T-helper 2 cell (primary cell): Measurements from ENCODE around the gene CAPN2.
"Not testable (repeated sequence)": the region's sequence is repeated elsewhere in the genome, so short reads cannot be mapped to it uniquely, and the experiment has no call there.

Source experiments
- DNase-seq, 5 experiments: peaks; one replicate each; pipeline versions ENCODE4 v3.0.0 to v3.0.0-alpha.2; 2012 to 2022

CAPN2 gene

DNA sequence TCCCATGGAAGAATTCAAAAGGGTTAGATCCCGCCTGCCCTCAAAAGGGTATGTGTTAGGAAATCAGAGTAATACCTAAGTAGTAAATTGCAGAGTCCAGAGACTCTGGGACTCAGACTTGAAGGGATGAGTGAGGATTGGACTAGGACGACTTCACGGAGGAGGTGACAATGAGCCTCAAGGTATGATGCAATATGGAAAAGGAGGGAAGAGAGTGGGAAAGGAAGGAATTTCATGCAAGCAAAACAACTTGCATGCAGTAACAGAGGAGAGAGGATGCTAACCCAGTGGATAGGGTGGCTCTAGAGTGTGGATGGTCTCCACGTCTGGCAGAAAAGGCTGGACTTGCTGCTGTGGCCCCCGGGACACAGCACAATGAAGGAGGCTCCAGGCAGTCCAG is 4.8 kb downstream of the CAPN2 start:
- DNase-seq, result no peak

DNA sequence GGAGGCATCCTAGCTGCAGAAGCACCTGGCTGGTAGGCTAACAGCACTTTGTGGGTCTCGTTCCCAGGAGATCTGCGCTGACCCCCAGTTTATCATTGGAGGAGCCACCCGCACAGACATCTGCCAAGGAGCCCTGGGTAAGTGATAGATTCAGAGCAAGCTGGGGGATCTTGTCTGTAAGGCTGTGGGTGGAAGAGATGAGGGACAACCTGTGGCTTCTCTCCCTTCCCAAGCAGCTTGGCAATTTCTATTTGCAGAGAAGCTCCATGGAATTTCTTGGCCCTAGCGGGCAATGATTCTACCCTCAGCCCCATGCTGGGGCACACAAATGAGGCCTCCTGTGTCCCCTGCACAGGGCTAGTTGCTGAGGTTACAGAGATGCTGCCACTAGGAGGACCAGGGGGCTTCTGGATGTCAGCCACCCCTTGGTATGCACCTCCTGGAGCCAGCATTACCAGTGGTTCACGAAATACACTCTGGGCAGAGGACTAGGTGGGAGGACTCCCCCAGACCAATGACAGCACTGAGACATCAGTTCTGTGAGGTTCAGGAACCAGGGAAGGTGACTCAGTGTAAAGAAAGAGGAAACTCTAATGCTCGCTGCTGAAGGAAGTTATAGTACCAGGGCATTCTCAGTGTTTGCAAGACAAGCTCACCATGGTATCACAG is 5.5 kb downstream of the CAPN2 start:
- no peak for DNase-seq

- DNase-seq, result no peak
Measured at GRCh38 chr1:223718850-223719249, 6.5 kb downstream of the CAPN2 start.

GRCh38 chr1:223720971-223721591 is 8.7 kb downstream of the CAPN2 start:
- no peak for DNase-seq

DNA sequence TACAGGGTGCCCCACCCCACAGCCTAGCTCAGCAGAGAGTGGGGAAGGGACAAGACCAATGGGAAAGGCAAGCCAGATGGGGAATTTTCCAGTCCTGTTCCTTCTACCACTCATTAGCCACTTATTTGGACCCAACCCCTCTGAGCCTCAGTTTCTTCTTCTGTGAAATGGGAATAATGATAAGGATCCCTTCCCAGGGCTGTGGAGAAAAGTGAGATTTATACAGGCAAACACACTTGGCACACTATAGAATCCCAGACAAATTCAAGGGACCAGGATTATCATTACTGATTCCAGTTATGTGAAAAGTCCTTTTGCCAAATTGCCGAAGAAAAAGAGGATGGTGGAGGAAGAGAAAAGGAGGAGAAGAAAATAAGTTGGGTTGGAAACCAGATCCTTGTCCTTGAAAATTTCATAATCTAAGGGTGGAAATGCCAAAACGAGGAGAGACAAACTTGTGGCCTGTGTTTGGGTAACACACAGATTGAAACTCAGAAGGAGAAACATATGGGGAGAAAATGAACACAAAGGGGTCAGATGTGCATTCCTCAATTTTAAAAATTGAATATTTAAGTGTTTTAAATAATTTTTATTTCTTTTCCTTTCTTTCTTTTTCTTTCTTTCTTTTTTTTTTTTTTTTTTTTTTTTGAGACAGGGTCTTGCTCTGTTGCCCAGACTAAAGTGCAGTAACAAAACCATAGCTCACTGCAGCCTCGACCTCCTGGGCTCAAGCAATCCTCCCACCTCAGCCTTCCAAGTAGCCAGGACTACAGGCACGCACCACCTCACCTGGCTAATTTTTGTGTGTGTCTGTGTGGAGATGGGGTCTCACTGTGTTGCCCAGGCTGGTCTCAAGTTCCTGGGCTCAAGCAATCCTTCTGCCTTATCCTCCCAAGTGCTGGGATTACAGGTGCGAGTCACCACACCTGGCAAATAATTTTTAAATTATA is 9.6 kb downstream of the CAPN2 start:
- DNase-seq, result no peak

DNA sequence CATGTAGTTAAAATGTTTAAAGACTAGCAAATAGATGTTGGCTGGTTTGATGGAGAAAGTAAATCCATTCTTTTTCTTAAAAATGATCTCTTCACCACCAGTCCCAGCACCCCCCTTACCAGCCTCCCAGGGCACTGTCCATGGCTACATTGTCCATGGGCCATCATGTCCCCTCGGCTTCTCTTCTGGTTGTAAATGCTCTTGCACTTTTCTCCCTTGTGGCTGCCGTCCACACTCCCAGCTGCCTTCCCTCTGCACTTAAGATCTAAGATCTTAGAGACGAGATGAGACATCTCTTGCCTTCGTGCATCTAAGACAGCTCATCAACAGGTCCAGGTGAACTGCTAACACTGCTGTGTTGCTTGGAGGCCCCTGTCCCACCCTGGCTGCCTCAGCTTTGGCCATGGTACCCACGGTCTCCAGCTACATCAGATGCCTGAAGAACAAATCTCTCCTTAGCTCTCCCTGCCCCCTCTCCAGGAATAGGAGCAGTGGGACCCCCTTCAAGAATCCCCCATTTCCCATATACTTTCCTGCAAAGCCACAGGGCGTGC is 11.1 kb downstream of the CAPN2 start:
- no peak for DNase-seq

DNA sequence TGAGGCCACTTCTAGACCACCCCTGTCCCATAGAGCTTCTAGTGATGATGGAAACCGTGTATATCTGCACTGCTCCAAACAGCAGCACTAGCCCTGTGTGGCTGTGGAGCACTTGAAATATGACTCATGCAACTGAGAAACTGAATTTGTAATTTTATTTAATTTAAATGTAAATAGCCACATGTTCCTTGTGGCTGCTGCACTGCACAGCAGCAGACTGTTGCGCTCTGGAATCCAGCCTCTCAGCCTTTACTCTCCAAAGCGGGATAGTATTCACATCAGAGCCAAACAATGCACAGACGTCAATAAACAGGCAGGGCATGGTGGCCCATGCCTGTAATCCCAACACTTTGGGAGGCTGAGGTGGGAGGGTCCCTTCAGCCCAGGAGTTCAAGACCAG is 12.0 kb downstream of the CAPN2 start:
- DNase-seq, result no peak

- no peak for DNase-seq
Measured at GRCh38 chr1:223725578-223725977, 13.2 kb downstream of the CAPN2 start.

DNA sequence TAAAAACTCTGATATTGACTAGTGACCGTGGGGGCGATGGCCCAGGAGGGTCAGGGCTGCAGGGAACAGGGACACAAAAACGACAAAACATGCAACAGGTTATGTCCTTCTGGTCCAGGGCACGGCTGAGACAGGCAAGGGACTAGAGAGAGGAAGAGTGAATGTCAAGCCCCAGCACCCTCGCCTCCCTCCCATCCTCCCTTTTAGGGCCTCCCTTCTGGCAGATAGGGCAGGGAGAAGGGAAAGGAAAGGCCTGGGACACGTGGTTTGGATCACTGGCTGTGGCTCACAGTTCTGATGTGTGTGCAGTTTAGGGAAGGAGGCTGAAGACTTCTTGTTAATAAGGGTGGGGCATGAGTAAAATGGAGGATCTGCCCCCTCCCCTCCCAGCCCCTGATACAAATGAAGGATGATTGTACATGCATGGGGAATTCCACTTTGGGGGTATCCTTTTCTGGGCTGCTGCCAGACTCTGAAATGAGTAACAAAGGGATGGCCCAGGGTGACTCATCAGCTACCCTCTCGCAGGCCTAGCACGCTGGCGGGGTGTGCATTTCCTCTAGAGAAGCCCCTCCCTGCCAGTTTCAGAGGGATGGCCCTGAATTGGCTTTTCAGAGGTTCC is 14.2 kb downstream of the CAPN2 start:
- peak; percentile 47 to 94 (median 81) for DNase-seq

DNA sequence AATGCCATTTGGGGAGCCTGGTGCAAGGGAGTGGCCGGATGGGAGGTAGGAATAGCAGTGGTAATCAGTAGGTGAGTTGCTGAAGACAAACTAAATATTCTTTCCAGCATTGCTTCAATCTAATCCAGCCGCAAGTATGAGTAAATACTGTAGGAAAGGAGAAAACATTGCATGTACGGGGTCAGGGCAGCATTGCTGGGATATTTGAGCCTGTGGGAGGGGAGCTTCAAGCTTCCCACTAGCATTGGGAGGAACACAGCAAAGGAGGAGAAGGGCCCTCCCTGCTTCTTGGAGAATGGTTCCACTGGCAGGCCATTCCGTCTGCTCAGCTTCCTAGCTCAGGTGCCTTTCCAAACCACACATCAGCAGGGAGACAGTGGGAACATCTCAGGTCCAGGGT is 15.2 kb downstream of the CAPN2 start:
- no peak for DNase-seq

DNA sequence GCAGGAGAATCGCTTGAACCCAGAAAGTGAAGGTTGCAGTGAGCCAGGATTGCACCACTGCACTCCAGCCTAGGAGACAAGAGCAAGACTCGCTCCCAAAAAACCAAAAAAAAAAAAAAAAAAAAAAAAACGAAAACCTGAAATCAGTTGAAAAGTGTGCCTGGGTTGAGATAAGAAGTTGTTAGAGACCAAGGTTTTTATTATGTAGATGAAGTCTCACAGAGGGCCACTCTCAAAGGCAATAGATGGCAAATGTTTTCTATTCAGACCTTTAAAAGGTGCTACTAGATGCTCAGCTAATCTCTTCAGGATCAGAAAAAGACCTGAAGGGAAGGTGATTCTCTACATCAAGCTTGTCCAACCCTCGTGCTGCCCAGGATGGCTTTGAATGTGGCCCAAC is 17.6 kb downstream of the CAPN2 start:
- no peak for DNase-seq

- no peak for DNase-seq
Measured at GRCh38 chr1:223730479-223731132, 18.3 kb downstream of the CAPN2 start.

DNA sequence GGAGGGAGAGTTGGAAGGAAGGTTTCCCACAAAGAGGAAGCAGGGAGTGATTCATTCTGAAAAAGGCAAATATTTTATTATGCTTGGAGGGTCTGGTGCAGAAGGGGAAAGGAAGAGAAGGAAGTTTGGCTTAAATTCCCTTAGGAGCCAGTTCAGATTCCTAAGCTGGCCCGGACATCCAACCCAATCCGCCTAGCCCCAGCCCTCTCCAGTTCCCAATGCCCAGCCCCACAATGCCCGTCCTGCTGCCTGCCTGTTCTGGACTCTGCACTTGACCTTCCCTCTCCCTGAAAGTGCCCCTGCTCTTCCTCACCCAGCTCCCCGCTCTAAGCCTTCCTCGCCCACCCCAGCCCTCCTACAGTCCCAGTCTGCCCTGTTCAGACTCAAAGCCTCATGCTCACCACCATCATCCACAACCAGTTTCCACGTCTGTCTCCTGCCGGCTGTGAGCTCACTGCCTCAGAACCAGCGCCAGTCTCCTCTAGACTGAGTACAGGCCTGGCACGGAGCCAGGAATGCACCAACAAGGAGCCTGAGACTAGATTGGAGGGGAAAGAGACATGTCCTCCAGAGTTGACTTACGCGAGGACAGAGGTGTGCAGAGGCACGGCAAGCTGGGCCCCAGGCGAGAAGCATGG is 18.9 kb downstream of the CAPN2 start:
- no peak for DNase-seq

DNA sequence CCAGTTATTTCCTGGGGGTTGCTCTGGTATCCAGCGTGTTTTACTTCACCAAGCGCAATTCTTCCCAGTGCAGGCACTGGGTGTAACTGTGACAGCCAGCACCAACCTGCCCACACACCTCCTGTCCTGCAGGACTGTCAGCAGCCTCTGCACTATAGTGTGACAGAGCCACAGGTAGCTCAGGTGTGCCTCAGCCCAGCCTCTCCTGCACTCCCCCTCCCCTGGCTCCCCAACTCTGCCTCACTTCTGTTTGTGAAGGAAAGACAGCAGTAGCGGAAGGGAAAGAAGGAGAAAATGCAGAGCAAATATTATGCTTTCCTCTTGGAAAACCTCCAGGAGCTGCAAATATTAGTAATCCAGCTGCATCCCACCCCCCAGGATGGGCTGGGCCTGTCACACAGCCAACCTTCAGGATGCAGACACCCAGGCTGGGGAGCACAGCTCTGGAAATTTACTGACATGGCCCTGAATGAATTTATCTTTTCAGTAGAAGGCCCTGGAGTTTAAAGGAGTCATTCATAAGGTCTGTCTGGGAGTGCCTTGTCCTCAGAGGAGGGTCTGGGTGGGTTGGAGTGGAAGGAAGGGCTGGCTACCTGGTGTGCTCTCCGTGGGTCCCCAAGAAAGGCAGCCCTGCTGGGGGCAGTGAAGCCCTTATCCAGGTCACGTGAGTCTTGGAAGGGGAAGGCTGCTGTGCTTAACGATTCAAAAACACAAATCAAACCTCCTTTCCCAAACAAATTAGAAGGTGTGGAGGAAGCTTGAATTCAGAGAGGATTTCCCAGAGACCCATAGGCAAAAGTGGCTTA is 20.9 kb downstream of the CAPN2 start:
- no peak for DNase-seq

DNA sequence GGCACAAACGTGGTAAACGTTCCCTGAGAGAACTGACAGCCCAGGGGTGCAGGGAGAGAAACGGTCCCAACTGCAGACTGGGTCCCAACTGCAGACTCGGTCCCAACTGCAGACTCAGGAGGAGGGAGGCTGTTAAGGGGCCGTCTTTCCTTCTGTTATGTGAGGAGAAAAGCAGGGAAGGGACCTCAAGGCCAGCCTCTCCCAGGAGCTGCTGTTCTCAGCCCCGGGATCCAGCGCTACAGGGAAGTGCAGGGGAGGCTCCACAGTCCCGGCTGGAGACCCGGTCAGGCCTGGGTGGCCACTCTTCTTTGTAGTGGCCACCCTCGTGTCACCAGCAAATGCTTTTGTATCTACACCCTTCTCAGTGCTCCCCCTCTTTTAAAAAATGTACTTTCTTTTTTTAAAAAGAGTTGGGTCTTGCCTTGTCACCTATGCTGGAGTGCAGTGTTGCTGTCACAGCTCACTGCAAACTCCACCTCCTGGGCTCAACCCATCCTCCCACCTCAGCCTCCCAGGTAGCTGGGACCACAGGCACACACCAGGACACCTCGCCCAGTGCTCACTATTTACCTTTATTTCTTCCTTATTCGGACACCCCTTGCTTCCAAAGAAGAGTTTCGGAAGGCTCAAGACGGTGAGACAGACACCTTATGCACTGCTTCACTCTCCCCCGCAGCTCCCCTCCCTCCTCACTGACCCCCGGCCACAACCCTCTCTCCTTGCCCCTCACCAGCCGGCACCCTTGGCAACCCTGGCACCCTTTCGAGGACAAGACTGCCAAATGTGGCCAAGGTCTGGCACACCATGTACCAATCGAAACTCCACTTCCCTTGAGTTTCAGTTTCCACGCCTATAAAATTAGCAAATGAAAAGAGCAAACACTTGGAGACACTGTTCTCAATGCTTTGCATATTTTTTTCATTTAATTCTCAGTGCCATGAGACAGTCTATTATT is 21.8 kb downstream of the CAPN2 start:
- no peak for DNase-seq

DNA sequence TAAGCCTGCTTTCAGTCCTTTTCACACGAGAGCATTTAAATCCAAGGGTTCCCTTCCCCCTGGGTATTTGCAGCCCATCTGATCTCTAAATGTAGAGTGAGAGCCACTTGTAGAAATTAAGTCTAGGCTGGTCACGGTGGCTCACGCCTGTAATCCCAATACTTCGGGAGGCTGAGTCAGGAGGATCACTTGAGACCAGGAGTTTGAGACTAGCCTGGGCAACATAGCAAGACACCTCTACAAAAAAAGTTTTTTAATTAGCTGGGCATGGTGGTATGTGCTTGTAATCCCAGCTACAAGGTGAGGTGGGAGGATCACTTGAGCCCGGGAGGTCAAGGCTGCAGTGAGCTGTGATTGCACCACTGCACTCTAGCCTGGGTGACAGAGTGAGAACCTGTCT is 24.3 kb downstream of the CAPN2 start:
- DNase-seq, result not testable (repeated sequence)

- no peak for DNase-seq
Measured at GRCh38 chr1:223737342-223737741, 25.0 kb downstream of the CAPN2 start.

DNA sequence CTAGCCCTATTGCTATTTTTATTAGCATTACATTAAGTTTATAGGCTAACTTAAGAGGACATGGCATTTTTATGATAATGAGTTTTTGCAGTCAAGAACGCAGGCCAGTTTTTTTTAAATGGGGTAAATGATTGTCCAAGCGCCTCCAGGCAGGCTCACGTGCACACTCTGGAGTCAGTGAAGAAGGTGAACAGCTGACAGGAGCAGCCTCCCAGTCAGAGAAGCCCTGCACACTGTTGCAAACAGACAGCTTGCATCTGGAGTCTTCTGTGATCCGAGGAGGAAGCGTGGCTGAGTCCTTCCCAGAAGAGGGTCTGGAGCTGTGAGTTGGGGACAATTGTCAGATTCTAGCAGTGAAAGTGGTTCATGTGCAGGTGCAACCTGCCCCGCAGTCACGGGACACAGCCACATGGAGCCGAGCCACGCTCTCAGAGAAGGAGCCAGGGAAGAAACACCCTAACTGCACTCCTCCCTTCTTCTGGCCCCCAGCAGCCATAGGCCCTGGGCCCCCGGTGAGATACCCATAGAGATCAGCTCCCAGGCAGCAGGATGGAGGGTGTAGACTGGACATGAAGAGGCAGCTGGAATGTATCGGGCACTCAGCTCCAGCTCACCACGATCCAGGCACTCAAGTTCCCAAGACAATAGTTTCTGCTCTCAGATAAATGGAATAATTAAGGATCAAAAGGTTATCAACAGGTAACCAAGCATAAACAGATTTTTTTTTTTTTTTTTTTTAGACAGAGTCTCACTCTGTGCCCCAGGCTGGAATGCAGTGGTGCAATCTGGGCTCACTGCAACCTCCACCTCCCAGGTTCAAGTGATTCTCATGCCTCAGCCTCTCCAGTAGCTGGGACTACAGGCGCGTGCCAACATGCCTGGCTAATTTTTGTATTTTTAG is 26.4 kb downstream of the CAPN2 start:
- DNase-seq, result no peak
